GM23338 (cell line): ENCODE measurements around the gene RPTOR. TPM values are rescaled to one million over a fixed set of nuclear protein-coding genes. Genes with fewer than 3 reads are reported as not detected.
"Not testable (repeated sequence)": the region's sequence is repeated elsewhere in the genome, so short reads cannot be mapped to it uniquely, and the experiment has no call there.

Source experiments
- ATAC-seq: fragments of 200-7000 bp; cut with Tn5 transposase; 3 replicates; pipeline ENCODE4 v1.9.1; 2020
- DNase-seq: peaks from one replicate; pipeline ENCODE4 v3.0.0-alpha.2; 2015; ENCODE audit warnings: low spot score
- H2AFZ ChIP-seq: fragments of 200-600 bp; sonication (generic); 2 replicates; pipeline ENCODE4 v1.8.0; 2016; ENCODE audit warnings: antibody characterized with exemption, mild to moderate bottlenecking, moderate library complexity
- H3F3A ChIP-seq: fragments of 200-600 bp; sonication (generic); replicated peaks from 2 replicates; pipeline ENCODE4 v1.8.0; 2017; ENCODE audit warnings: antibody characterized with exemption, mixed run types, low read depth
- H3K27ac ChIP-seq: fragments of 200-600 bp; sonication (generic); 2 replicates; pipeline ENCODE4 v1.6.1; 2016; ENCODE audit warnings: low read depth
- H3K27me3 ChIP-seq: fragments of 200-600 bp; sonication (generic); 2 replicates; pipeline ENCODE4 v1.8.0; 2016; ENCODE audit warnings: mild to moderate bottlenecking, mixed run types, moderate library complexity; ENCODE audit not compliant: insufficient read depth
- H3K36me3 ChIP-seq: fragments of 200-600 bp; sonication (generic); 2 replicates; pipeline ENCODE4 v1.8.0; 2016; ENCODE audit warnings: mild to moderate bottlenecking; ENCODE audit not compliant: insufficient read depth
- H3K4me1 ChIP-seq: fragments of 200-600 bp; sonication (generic); 2 replicates; pipeline ENCODE4 v1.8.0; 2016; ENCODE audit warnings: mild to moderate bottlenecking, moderate library complexity; ENCODE audit not compliant: insufficient read depth
- H3K4me2 ChIP-seq: fragments of 200-600 bp; sonication (generic); 2 replicates; pipeline ENCODE4 v1.7.1; 2017; ENCODE audit warnings: mixed run types
- H3K4me3 ChIP-seq: fragments of 200-600 bp; sonication (generic); 2 replicates; pipeline ENCODE4 v1.6.1; 2016; ENCODE audit warnings: mixed run types
- H3K79me2 ChIP-seq: fragments of 200-600 bp; sonication (generic); replicated peaks from 2 replicates; pipeline ENCODE4 v1.8.0; 2017; ENCODE audit warnings: mild to moderate bottlenecking; ENCODE audit not compliant: insufficient read depth
- H3K9me2 ChIP-seq: fragments of 200-600 bp; sonication (generic); 2 replicates; pipeline ENCODE4 v1.8.0; 2017; ENCODE audit not compliant: insufficient read depth
- H4K20me1 ChIP-seq: fragments of 200-600 bp; sonication (generic); replicated peaks from 2 replicates; pipeline ENCODE4 v1.8.0; 2017; ENCODE audit warnings: mild to moderate bottlenecking; ENCODE audit not compliant: insufficient read depth
- H3K27ac Mint-ChIP-seq: 2 replicates; pipeline ENCODE4 v1.8.0; 2020; ENCODE audit warnings: inconsistent platforms, mild to moderate bottlenecking, moderate library complexity, mixed read lengths
- H3K27me3 Mint-ChIP-seq: 3 replicates; pipeline ENCODE4 v1.8.0; 2022; ENCODE audit warnings: low read depth, mild to moderate bottlenecking, moderate library complexity, mixed read lengths, inconsistent platforms; ENCODE audit not compliant: insufficient read depth, poor library complexity
- H3K36me3 Mint-ChIP-seq: 3 replicates; pipeline ENCODE4 v1.8.0; 2021; ENCODE audit warnings: low read depth, mild to moderate bottlenecking, inconsistent platforms, moderate library complexity, mixed read lengths
- H3K4me1 Mint-ChIP-seq: 3 replicates; pipeline ENCODE4 v1.8.0; 2020; ENCODE audit warnings: mild to moderate bottlenecking, inconsistent platforms, mixed read lengths
- H3K4me3 Mint-ChIP-seq: 3 replicates; pipeline ENCODE4 v1.8.0; 2021; ENCODE audit warnings: moderate library complexity, mild to moderate bottlenecking, inconsistent platforms, mixed read lengths
- H3K9me3 Mint-ChIP-seq: 3 replicates; pipeline ENCODE4 v1.8.0; 2020; ENCODE audit warnings: moderate library complexity, mild to moderate bottlenecking, inconsistent platforms, mixed read lengths
- EZH2 ChIP-seq: fragments of 200-600 bp; sonication (generic); IDR thresholded peaks from one replicate; pipeline ENCODE4 v1.8.0; 2017; ENCODE audit warnings: antibody characterized with exemption, mild to moderate bottlenecking, low read depth; ENCODE audit not compliant: unreplicated experiment
- NANOG ChIP-seq: IDR thresholded peaks from 2 replicates; pipeline ENCODE4 v1.6.1; 2016; ENCODE audit warnings: antibody characterized with exemption, borderline replicate concordance
- POLR2AphosphoS5 ChIP-seq: IDR thresholded peaks from 2 replicates; pipeline ENCODE4 v1.6.1; 2016; ENCODE audit warnings: antibody characterized with exemption, low read depth
- REST ChIP-seq: IDR thresholded peaks from one replicate; pipeline ENCODE4 v1.6.1; 2018; ENCODE audit warnings: antibody characterized with exemption; ENCODE audit not compliant: unreplicated experiment
- ZNF331 ChIP-seq: fragments of 250-450 bp; sonication (Bioruptor Pico); IDR thresholded peaks from 2 replicates; pipeline ENCODE4 v1.5.0; 2020; ENCODE audit warnings: low read depth, mild to moderate bottlenecking, moderate library complexity
- ZNF462 ChIP-seq: fragments of 250-450 bp; sonication (Bioruptor Pico); IDR thresholded peaks from 2 replicates; pipeline ENCODE4 v1.5.0; 2020; ENCODE audit warnings: mild to moderate bottlenecking, moderate library complexity
- polyA plus RNA-seq: library from polyadenylated mRNA; unstranded; fragments of >200 nt; fragmentation: Nextera tagmentation; extraction: Ambion mirVana; gene quantifications from 2 replicates; pipeline ENCODE4 v1.2.1, GENCODE V29; 2016
- total RNA-seq: library from RNA; depleted of rRNA; stranded (reverse); fragments of >200 nt; shearing (Covaris generic); gene quantifications from 2 replicates; pipeline ENCODE4 v1.2.3, GENCODE V29; 2014

Gene RPTOR
- total and polyA plus RNA-seq, 2 experiments from 2014 or later = 9.5 to 38.0 TPM

DNA sequence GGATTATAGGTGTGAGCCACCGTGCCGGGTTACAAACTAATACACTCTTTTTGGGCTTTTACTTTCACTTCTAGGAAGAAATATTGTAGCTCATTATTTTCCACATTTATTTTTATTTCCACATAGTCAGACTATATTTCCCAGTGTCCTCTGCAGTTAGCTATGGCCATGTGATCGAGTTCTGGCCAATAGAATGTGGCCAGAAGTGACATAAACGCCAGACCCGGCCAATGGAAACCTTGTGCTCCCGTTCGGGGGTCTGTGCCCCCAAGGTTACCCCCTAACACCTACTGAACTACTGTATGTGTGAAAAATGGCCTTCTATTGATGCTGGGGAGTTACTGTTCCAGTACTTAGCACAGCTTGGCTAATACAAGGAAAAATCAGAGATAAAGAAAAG is 13.2 kb upstream of the RPTOR start (continued):
- no peak for TF ChIP-seq REST

- not testable (repeated sequence) for H3K4me1 ChIP-seq, H3K27me3 ChIP-seq, H3K27me3 Mint-ChIP-seq, DNase-seq, H3K4me3 ChIP-seq, H3K4me1 Mint-ChIP-seq, H3K4me3 Mint-ChIP-seq, H2AFZ ChIP-seq, H3K36me3 ChIP-seq, H3K9me2 ChIP-seq, H3F3A ChIP-seq, ATAC-seq, H3K79me2 ChIP-seq, H3K9me3 Mint-ChIP-seq, H3K27ac ChIP-seq, H4K20me1 ChIP-seq, H3K36me3 Mint-ChIP-seq, H3K27ac Mint-ChIP-seq, H3K4me2 ChIP-seq
These were observed 7.3 kb upstream of the RPTOR start for GRCh38 chr17:80537386-80537785.

DNA sequence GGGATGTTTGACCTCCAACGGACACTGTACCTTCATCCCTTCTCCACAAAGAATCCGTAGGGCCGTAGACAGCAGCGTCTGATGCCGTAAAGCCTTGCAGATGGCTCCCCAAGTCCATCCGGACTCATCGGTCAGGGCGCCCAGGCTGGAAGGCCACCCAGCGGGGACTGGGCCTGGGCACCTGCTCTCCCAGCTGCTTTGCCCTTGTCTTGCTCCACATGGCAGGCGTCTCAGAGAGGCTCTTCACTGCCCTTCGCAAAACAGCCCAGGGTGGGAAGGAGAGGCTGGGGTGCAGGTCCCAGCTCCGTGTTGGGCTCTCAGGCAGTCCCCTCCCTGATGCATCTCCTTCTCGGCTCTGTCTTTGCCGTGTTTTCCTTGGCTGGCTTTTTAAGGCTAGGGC is 6.2 kb upstream of the RPTOR start:
- H3K4me1 Mint-ChIP-seq = peaks cover 7% of the 10 kb centered on the region
- Histone ChIP-seq H2AFZ (no peak overlapping the region; the same call in 1 of the 2 replicates), H4K20me1 (no peaks in the 10 kb centered on the region), H3K9me2 (no peaks in the 10 kb centered on the region), H3K79me2 (no peaks in the 10 kb centered on the region), H3K4me1 (no peaks in the 10 kb centered on the region), H3K4me2 (no peak overlapping the region), H3K27ac (no peak overlapping the region), H3F3A (no peaks in the 10 kb centered on the region), H3K36me3 (no peaks in the 10 kb centered on the region), H3K4me3 (no peak overlapping the region), H3K27me3 (no peaks in the 10 kb centered on the region)
- DNase-seq = no peak
- H3K4me3 Mint-ChIP-seq = no peak overlapping the region
- peaks cover 6% of the 10 kb centered on the region for H3K27me3 Mint-ChIP-seq
- ATAC-seq = no peak
- no peaks in the 10 kb centered on the region for H3K9me3 Mint-ChIP-seq
- H3K36me3 Mint-ChIP-seq = no peaks in the 10 kb centered on the region
- H3K27ac Mint-ChIP-seq = no peak overlapping the region
- TF ChIP-seq REST (no peak), EZH2 (no peak), ZNF462 (no peak), POLR2AphosphoS5 (no peak), ZNF331 (CRISPR knock-in tag) (no peak), NANOG (no peak)
